Hematopoietic multipotent progenitor cell treated with erythropoietin and hydrocortisone succinate and interleukin-3 and kit ligand, for 15 days (in vitro differentiated cells): ENCODE results near the gene GTPBP1.

Experiments
- DNase-seq: peaks from one replicate; pipeline ENCODE4 v3.0.0-alpha.2; 2015; ENCODE audit warnings: low spot score

The GTPBP1 gene

DNA sequence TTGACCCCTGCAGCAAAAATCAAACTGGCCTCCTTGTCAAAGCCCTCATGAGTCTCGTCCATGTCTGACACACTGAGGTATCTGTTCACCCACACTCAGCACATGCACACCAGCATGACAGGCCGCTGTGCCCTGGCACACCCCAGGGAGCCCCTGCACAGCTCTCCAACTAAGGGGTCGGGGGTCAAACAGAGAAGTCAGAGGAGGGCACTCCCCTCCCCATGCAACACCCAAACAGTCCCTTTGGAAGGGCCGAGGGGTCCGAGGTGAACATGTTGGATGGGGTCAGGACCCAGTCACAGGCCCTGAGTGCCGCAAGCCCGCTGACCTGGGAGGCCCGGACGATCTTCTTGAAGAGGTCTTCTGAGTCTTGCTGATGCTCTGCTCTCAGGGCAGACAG is 35.4 kb downstream of the GTPBP1 start:
- no peak for DNase-seq

DNA sequence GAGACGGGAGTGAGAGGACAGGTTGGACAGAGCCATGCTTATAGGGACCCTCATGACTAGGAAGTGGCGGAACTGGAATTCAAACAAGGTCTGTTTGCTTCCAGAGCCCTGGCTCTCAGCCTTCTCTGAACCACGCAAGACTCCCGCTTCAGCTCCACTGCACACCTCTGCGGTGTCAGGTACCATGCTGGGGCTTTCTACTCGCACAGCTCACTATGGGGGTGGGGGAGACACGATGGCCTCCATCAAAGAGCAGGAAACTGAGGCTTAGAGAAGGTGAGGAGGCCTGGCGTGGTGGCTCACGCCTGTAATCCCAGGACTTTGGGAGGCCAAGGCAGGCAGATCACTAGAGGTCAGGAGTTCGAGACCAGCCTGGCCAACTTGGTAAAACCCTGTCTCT is 35.8 kb downstream of the GTPBP1 start:
- DNase-seq, result no peak

DNA sequence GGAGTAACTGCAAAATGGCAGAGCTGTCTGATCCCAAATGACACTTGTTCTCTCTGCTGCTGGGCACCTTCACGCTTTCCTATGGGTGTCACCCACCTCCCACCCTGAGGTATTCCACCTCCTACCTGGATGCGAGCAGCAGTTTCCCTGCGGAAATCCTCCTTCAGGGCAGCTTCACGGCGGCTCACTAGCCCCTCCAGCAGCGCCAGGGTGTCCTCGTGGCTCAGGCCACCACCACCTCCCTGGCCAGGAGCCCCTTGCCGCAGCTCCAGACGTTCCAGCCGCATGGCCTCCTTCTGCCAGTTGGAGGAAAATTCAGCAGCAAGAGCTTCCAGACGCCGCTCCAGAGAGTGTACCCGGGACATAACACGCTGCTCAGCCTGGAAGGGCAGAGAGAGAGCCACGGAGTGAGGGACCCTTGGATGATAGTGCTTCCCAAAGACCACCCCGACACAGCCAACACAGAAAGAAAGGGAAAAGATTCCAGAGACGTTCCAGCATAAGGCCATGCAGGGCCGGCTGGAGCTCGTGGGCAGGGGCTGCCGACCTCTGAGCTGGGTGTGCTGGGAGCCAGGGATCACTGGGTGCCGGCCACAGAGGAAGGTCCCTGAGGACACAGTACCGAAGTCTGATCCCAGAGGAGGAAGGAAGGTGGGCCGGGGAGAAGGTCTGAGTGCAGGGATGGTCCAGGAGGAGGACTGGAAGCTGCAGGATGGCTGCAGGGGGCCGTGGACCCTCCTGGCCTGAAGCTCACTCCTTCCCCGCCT is 36.6 kb downstream of the GTPBP1 start:
- no peak for DNase-seq

DNA sequence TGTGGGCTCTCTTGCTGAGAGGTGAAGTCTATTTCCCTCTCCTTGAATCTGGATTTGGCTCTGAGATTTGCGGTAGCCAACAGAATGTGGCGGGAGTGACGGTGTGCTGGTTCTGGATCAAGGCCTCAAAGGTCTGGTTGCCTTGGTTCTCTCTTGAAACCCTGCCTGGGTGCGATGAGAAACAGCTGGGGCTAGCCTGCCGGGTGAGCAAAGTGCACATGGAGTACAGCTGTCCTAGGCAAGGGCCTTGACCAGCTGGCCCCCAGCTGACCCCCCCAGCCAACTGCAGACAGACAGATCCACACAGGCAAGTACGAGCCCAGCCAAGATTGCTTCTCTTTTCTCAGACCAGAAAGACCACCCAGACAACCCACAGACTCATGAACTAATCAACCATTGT is 39.2 kb downstream of the GTPBP1 start:
- no peak for DNase-seq

DNA sequence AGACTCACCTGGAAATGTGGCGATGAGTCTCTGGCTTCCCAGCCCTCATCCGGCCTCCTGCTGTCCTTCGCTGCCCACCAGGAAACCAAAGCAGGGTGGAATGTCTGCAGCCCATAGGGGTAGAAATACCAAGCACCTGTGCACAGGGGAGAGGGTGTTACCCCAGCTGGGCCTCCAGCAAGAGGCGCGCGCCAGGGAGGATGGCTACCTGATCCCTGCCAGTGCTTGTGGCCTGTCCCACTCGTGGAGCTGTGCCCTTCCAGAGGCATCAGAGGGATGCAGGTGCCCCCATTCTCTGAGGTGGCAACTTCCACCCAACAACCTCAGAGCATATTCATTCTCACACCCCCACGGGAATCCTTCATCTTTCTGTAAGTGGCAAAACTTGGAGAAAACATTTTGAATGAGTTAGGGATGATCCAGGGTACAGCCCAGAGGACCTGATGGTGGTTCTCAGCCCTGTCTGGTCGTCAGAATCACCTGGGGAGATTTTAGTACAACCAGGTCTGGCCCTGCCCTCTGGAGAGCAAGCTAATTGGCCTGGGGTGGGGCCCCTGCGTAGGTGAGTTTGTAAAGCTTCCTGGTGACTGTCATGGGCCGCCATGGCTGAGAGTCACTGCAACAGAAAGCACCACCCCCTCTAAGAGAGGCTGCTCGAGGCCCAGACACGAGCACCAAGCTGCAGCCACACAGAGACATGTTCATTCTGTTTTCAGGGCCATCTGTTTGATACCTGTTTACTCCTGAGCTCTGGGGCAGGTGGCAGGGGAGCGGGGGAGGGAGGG is 40.1 kb downstream of the GTPBP1 start:
- DNase-seq, result no peak

DNA sequence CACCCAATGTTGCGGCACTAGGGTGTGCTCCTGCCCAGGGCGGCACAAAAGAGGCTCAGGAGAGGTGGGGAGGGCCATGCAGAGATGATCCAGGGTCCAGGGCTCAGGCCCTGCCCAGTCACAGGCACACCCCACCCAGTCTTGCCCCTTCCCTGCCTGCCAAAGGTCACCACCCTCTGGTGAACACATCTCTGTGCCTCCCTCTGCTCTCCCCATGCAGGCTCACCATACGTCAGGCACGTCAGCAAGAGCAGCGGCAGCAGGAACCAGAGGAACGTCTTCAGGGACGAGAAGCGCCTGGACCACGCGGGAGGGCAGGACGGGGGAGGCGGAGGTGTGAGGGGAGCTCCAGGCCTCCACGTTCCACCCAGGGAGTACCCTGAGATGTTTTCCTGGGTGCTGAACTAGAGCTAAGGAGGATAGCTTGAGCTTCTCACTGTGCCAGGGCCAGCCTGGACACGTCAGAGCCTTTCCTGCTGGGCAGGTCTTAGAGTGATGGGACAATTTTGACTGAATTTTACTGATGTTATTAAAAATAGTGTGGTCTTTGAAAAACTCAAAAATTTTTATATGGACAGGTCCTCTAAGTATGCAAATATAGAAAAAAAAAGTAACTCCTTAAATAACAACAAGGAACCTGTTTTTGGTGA is 42.9 kb downstream of the GTPBP1 start:
- no peak for DNase-seq

DNA sequence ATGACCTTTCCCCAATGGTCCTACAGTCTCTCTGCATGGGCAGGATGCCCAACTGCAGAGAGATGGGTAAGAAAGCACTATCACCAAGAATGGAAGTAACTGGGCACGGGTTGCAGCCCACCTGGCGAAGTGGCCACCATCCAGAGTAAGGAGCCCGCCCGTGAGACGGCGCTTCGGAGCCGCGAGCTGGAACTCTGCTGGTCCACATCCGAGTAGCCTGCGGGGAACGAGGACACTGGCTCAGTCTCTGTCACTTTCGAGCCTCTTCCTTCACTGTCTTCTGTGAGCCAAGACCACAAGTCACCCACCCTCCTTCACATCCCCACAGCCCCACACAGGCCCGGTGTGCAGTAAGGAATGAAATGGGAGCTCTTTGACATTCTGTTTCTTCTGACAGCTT is 44.4 kb downstream of the GTPBP1 start:
- no peak for DNase-seq

DNA sequence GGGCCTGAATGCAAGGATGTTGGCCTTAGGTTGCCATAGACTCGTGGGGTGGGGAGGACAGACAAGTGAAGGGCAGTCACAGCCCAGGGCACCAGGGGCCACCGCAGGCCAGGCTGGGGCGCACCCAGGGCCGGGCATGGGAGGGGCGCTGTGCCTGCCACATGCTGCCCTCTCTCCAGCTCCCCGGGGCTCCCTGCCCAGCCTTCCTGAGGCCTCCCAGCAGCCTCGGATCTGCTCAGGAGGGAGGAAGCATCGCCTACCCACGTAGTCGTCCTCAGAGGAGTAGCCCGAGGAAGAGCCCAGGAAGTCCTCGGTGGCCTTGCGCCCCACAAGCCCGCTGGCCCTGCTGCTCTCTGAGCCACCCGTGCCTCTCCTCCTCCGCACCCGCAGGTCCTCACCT is 44.9 kb downstream of the GTPBP1 start:
- no peak for DNase-seq

DNA sequence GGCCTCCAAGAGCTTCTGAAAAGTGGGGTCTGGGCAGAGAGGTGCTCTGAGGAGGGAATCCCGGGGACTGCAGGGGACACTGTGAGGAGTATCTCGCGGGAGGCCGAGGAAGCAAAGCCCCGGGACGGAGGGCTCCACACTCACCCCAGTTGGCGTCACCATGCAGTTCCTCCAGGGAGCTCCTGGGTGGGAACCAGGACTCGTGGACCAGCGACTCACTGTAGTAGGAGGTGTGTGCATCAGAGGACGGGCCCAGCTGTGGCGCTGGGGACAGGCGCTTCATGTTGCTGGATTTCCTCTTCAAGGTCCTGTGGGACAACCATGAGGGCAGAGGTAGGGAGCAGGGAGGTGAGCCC is 45.3 kb downstream of the GTPBP1 start:
- DNase-seq, result no peak

DNA sequence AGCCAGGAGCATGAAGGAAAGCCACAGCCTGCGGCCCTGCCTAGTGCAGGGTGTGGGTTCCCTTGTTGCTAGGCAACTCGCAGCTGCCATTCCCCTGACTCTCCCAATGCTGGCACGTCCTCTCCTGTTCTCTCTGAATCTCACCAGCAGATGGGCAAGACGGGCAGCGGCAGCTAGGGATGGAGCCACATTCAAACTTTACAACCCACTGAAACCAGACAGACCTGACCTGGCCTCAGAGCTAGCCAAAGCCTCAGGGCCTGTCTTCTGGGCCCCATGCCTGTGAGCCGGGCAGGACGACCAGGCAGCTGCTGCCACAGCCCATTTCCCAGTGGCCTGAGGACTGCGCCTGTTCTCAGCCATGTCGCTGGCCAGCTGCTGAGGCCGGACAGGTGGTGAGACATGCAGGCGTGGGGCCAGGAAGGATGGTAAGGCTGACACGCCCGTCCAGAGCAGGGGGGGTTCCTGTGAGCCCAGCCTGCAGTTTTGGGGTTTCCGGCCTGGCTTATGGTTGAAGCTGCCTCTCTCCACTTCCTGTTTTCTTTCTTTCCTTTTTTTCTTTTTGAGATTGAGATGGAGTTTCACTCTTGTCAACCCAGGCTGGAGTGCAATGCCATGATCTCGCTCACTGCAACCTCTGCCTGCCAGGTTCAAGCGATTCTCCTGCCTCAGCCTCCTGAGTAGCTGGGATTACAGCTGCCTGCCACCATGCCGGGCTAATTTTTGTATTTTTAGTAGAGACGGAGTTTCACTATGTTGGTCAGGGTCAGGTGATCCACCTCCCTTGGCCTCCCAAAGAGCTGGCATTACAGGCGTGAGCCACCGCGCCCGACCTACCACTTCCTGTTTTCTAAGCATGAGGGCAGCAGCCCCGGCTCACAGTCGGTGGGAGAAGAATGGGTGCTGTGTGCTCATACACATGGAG is 45.9 kb downstream of the GTPBP1 start:
- no peak for DNase-seq

DNA sequence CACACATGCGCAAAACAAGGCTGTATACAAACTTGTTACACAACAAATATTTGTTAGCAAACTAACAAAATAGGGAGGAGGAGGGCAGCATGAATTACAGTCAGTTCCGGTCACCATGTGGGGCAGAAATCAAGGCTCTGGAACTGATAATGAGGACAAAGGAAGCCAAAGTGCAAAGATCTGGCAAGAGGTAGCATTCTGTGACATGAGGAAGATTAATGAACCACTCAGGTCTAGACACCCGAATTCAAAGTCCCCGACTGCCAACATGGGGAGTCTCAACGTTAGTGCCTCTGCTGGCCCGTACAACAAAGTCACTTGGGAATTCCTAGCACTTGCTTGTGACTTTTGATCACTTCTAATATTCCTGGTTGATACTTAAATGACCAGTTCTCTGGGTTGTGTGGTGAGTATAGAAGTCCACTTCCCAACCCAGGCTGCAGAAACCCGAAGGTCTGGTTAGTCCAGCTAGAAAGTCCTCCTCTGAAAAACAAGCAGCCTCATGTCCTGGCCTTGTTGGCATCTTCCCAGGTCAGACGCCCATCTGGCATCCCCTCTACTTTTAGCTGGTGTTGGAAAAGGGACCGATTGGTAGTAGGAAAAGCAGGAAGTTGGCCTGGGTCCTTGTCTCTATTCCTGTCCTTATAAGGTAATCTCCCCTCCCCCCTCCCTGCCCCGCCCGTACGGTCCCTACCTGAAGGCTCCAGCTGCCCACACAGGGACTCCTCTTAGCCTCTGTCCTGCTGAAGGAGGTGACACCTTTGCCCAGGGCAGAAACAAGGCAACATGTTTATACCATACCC is 48.4 kb downstream of the GTPBP1 start:
- peak; percentile 18 for DNase-seq

DNA sequence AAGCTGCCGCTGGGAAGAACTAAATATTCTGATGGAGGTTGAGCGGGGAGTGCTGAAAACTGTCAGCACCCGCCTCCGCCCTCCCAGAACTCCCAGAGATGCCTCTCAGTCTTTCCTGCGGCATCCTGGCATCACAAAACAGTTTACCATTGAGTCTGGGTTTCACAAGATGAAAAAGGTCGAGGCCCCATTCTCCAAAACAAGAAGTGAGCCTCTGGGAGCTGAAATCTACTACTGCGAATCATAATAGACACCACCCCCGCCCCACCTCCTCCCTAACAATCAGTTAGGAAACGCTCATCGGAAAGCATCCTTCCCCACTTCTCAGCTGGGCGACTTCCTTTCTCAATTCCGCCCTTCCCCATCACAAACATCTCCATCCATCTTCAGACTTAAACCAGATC is 49.0 kb downstream of the GTPBP1 start:
- DNase-seq, result no peak

DNA sequence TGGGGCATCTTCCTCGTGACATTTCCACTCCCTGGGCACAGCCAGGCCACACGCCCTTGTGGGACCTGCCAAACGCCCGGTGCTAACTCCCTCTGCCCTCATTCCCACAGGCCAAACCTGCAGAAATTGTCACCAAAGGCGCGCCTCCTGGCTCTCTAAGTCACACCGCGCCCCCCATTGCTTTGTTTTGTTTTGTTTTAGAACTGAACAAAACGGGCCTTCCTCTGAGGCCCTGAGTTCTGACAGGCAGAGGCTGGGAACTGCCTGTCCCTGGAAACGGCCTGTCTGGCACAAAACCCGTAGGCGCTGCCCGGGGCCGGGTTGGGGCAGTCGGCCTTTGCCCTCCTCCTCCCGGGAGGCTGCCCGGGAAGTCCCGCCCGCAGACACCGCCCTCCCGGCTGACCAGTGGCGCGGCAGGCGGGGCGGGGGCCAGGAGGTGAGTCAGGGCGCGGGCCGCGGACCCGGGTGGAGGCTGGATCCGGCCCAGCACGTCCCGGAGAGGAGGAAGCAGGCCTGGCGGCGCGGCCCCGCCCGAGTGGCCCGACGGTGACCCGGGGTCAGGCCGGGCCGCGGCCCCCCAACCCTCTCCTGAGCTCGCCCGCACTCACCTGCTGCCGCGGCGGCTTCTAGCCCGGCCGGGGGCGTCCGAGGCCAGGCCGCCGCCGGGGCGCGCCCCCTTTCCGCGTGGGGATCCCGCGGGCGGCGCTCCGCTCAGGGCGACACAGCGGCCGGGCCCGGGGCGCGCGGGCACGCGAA is 49.6 kb downstream of the GTPBP1 start:
- DNase-seq, result peak; percentile 53

DNA sequence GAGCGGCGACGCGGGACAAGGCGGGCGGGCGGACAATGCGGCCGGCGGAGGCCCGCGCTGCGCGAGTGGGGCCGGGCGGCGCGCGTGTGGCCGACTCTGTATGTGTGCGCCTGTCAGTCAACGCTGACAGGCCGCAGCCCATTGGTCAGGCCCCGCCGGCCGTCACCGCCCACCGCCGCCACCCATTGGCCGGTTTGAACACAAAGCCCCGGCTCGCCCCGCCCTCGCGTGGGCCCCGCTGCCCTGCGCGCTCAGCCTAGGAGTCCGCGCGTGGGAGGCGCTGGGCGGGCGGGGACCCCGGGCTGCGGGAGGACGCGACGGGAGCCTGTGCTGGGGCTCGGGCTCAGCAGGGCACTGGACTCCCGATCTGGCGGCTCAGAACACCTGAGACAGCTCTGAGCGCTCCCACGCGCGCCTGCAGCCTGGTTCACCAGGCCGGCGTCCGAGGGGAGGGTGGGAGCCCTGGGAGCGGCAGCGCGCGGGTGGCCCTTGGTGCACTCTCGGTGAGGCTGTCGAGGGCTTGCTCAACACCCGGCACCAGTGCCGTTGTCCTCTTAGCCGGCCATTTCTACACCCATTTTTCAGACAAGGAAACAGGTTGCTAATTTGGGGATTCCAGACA is 50.3 kb downstream of the GTPBP1 start, which contains the start of gene SUN2:
Gene SUN2, minus strand, starts transcription at position 88 of the 622 bp plus-strand sequence. CDS start 3,370 bp downstream, outside the sequence.
- DNase-seq, result peak; percentile 89

DNA sequence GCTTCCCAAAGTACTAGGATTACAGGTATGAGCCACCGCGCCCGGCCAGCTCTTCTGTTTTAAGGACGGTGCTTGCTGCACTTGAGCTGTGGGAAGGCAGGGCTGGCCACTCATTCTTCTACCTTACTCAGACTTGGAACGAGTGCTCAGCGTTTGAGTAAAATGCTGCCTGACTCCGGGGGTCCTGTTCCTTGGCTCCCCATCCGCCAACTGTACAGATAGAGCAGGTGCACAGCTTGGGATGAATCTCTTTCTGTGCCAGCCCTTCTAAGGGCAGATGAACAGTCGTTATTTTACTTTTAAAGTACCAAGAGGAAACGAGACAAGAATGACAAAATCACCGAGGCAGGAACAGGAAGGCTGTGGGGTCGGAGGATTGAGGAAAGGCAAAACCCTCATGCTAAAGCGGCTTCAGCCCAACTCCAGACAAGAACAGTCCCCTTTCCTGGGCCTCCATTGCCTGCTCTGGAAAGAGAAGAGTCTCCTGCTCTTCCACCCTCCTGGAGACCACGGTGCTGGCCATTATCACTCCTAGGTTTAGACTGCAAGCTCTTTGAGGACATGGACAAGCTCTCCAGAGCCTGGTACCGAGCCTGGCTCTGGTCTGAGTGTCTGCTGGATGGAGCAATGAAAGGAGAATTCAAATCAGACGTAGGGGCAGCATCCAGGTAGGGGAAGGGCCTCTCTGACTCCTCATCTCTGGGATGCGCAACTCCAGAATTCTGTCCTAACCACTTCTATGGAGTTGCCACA is 51.1 kb downstream of the GTPBP1 start:
- peak; percentile 12 for DNase-seq

DNA sequence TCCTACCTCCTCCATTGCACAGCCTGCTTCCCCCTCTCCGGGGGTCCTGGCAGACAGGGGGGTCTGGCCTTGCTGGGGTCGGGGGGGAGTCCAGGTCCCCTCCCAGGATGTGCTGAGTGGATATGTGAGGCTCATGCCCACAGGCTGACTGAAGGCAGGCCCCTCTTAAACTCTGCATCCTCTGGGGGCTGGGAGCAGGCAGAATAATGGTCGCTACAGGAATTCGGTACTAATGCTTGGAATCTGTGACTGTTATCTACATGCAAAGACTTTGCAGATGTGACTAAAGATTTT is 51.7 kb downstream of the GTPBP1 start:
- DNase-seq, result no peak

DNA sequence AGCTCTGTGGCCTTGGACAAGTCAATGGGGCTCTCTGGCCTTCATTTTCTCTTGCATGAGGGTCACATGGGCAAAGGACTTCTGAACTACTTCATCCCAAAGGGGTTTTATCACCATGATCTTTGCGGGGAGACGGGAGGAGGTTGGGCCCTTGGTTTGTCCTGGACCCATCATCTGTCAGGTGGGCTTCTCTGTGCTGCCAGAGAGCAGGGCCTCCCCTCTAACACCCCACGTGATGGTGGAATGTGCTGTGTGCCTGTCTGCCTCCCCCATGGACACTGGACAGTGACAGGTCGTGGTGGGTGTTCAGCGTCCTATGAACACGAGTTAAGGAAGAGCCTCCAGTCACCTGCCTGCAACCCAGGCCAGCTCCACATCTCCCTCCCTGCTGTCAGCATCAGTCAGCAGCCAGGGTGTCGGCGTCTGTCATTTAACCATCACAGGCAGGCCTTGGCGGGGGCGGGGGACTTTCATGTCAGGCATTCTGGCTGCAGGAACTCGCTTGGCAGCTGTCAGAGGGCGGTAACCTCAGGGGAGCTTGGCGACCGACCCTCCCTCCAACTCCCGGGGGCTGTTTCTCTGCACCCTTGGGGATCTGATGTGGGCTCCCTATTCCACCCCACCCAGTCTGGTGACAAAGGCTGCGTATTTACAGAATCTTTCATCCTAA is 52.7 kb downstream of the GTPBP1 start:
- no peak for DNase-seq

DNA sequence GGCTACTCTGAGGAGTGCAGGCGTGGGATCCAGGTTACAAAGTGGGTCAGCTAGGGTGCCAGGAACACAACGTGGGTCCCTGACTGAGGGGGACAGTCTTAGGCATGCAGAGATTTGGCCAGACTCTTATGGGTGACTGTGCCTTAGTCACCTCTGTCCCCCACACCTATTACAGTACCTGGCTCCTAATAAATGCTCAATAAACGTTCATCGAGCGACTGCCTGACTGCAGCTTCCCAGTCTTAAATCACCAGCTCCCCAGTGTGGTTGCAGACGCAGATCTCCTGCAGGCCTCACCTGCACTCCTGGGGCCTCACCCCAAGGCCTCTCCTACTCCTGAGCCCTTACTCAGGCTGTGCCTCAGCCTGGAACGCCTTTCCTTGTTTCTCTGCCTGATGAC is 53.3 kb downstream of the GTPBP1 start:
- no peak for DNase-seq
